MM.1S (cell line): ENCODE data around the gene C2CD2L.

ENCODE experiments used
- EZH2 ChIP-seq: fragments of 300-600 bp; sonication (generic); optimal IDR thresholded peaks from 2 replicates; pipeline ENCODE3; 2017; ENCODE audit warnings: low read depth, mild to moderate bottlenecking, antibody characterized with exemption, low read length, mixed read lengths
- EZH2phosphoT487 ChIP-seq: fragments of 300-600 bp; sonication (generic); IDR thresholded peaks from 2 replicates; pipeline ENCODE4 v1.6.1; 2018; ENCODE audit warnings: antibody characterized with exemption, low read length
- TF ChIP-seq, protein P1 (sequence below): fragments of 300-600 bp; sonication (generic); IDR thresholded peaks from 2 replicates; pipeline ENCODE4 v1.5.1; 2016; ENCODE audit warnings: antibody characterized with exemption, low read length, mixed read lengths

DNA sequence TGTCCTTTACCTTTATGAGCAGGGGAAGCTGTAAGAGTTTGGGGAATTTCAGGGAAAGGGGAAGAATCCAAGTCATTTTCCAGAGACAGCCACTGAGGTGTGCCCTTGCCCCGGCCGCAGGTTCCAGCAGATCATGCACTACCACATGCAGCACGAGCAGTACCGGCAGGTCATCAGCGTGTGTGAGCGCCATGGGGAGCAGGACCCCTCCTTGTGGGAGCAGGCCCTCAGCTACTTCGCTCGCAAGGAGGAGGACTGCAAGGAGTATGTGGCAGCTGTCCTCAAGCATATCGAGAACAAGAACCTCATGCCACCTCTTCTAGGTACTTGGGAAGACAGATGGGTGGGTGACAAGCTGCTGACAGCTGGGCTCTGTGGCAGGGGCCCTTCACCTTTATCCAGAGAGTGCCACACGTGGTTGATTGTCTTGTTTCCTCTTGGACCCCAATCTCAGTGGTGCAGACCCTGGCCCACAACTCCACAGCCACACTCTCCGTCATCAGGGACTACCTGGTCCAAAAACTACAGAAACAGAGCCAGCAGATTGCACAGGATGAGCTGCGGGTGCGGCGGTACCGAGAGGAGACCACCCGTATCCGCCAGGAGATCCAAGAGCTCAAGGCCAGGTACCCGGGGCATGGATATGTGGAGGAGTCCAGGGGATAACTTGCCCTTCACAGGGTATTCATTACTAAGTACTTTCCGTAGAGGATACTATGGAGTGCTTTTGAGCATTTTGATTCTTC lies 28.3 kb upstream of the C2CD2L start:
- TF ChIP-seq, protein P1, sequence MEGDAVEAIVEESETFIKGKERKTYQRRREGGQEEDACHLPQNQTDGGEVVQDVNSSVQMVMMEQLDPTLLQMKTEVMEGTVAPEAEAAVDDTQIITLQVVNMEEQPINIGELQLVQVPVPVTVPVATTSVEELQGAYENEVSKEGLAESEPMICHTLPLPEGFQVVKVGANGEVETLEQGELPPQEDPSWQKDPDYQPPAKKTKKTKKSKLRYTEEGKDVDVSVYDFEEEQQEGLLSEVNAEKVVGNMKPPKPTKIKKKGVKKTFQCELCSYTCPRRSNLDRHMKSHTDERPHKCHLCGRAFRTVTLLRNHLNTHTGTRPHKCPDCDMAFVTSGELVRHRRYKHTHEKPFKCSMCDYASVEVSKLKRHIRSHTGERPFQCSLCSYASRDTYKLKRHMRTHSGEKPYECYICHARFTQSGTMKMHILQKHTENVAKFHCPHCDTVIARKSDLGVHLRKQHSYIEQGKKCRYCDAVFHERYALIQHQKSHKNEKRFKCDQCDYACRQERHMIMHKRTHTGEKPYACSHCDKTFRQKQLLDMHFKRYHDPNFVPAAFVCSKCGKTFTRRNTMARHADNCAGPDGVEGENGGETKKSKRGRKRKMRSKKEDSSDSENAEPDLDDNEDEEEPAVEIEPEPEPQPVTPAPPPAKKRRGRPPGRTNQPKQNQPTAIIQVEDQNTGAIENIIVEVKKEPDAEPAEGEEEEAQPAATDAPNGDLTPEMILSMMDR = no peak
- TF ChIP-seq EZH2 (no peak), EZH2phosphoT487 (no peak)
